Measurements from ENCODE around the gene MRPS15. TPM values are rescaled to one million over a fixed set of nuclear protein-coding genes. Genes with fewer than 3 reads are reported as not detected.

Gene MRPS15
- total RNA-seq, 1 donor from 2014 or later: 78.8 TPM

DNA sequence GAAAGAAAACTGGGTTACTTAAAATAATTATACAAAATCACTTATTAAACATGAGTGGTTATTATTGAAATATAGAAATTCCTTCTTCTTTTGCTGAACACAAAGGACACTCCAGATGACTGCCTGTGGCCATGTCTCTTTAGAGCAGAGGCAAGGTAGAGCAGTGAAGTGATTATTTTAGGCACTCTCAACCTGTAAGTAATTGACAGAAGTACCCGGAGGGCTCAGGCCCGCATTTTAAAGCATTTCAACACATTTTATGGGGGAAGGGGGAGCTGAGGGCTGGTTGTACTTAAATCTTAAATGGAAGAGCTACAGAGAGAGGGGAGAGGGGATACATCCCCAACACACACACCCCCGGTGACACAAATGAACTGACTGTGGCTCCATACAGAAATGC is 24.1 kb downstream of the MRPS15 start:
- peaks cover 6% of the 10 kb centered on the region for H3K36me3 Mint-ChIP-seq (ENCODE audit: low read depth, unreplicated experiment)
- H3K9me3 Mint-ChIP-seq (ENCODE audit: unreplicated experiment): no peaks in the 10 kb centered on the region
- no peak for DNase-seq (ENCODE audit: low spot score)
- H3K4me1 Mint-ChIP-seq (ENCODE audit: unreplicated experiment): no peaks in the 10 kb centered on the region
- H3K27me3 Mint-ChIP-seq (ENCODE audit: unreplicated experiment): no peaks in the 10 kb centered on the region
- no peak overlapping the region for H3K27ac Mint-ChIP-seq (ENCODE audit: unreplicated experiment)
- TF ChIP-seq, protein P1, sequence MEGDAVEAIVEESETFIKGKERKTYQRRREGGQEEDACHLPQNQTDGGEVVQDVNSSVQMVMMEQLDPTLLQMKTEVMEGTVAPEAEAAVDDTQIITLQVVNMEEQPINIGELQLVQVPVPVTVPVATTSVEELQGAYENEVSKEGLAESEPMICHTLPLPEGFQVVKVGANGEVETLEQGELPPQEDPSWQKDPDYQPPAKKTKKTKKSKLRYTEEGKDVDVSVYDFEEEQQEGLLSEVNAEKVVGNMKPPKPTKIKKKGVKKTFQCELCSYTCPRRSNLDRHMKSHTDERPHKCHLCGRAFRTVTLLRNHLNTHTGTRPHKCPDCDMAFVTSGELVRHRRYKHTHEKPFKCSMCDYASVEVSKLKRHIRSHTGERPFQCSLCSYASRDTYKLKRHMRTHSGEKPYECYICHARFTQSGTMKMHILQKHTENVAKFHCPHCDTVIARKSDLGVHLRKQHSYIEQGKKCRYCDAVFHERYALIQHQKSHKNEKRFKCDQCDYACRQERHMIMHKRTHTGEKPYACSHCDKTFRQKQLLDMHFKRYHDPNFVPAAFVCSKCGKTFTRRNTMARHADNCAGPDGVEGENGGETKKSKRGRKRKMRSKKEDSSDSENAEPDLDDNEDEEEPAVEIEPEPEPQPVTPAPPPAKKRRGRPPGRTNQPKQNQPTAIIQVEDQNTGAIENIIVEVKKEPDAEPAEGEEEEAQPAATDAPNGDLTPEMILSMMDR (IDR thresholded peaks at IDR 0.05; ENCODE audit: unreplicated experiment): no peak
- no peak overlapping the region for H3K4me3 Mint-ChIP-seq (ENCODE audit: unreplicated experiment)

DNA sequence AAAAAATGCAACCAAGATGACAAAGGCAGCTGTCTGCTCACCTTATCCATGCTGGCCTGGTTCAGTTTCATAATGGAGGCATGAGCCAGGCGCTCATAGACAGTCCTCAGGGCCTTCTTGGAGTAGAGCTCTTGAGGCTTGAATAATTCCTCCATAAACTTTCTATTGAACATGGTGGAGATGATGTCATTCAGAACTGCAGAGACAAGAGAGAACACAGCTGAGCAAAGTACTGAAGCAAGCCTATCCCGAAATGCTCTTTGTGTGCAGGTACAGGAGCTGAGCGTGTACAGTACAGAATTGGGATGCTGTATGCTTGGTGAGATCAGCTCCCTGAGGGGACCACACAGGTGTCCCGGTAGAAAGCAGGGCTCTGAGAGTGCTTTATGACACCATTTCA is 25.5 kb downstream of the MRPS15 start:
- H3K4me3 Mint-ChIP-seq (ENCODE audit: unreplicated experiment): no peak overlapping the region
- H3K4me1 Mint-ChIP-seq (ENCODE audit: unreplicated experiment): no peaks in the 10 kb centered on the region
- peaks cover 2% of the 10 kb centered on the region for H3K27me3 Mint-ChIP-seq (ENCODE audit: unreplicated experiment)
- TF ChIP-seq, protein P1 (IDR thresholded peaks at IDR 0.05; ENCODE audit: unreplicated experiment): no peak
- no peaks in the 10 kb centered on the region for H3K9me3 Mint-ChIP-seq (ENCODE audit: unreplicated experiment)
- no peak overlapping the region for H3K27ac Mint-ChIP-seq (ENCODE audit: unreplicated experiment)
- no peak for DNase-seq (ENCODE audit: low spot score)
- H3K36me3 Mint-ChIP-seq (ENCODE audit: low read depth, unreplicated experiment): peaks cover 9% of the 10 kb centered on the region

DNA sequence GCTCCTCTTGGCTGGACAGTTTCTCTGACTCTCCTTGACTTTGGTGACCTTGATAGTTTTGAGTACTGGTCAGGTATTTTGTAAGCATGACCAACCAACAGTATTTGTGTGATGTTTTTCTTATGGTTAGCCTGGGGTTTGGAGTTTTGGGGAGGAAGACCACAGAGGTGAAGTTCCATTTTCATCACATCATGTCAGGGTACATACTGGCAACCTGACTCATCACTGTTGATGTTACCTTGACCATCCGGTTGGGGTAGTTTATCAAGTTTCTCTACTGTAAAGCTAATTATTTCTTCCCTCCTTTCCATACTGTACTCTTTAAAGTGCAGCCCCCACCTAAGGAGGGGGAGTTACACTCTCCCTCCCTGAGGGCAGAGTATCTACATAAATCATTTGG is 27.4 kb downstream of the MRPS15 start:
- H3K27me3 Mint-ChIP-seq (ENCODE audit: unreplicated experiment): peaks cover 3% of the 10 kb centered on the region
- peaks cover 12% of the 10 kb centered on the region for H3K36me3 Mint-ChIP-seq (ENCODE audit: low read depth, unreplicated experiment)
- H3K27ac Mint-ChIP-seq (ENCODE audit: unreplicated experiment): no peak overlapping the region

DNA sequence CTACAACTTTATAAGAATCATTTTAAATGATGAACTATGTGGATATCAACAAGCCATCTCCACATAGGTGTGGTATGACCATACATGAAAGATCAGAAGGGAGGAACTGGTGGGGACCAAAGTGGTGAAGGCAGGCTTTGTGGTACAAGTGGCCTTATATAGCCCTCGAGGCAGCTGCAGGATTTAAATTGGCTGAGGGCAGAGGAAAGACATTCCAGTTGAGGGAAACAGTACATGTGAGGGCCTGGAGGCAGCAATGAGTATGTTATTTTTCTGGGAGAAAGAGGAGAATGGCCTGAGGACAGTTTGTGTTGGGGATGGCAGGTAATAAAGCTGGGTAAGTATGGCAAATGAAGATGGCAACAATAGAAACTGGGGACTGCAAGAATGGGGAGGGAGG is 31.1 kb downstream of the MRPS15 start:
- H3K27me3 Mint-ChIP-seq (ENCODE audit: unreplicated experiment): peaks cover 9% of the 10 kb centered on the region
- no peak overlapping the region for H3K27ac Mint-ChIP-seq (ENCODE audit: unreplicated experiment)
- TF ChIP-seq, protein P1 (IDR thresholded peaks at IDR 0.05; ENCODE audit: unreplicated experiment): no peak
- no peak for DNase-seq (ENCODE audit: low spot score)
- peaks cover 9% of the 10 kb centered on the region for H3K4me1 Mint-ChIP-seq (ENCODE audit: unreplicated experiment)
- no peaks in the 10 kb centered on the region for H3K9me3 Mint-ChIP-seq (ENCODE audit: unreplicated experiment)
- peaks cover 27% of the 10 kb centered on the region for H3K36me3 Mint-ChIP-seq (ENCODE audit: low read depth, unreplicated experiment)
- no peak overlapping the region for H3K4me3 Mint-ChIP-seq (ENCODE audit: unreplicated experiment)

More for the DNA sequence above, 27.4 kb downstream of the MRPS15 start:
- no peak overlapping the region for H3K4me3 Mint-ChIP-seq (ENCODE audit: unreplicated experiment)
- H3K9me3 Mint-ChIP-seq (ENCODE audit: unreplicated experiment): no peaks in the 10 kb centered on the region
- no peak for DNase-seq (ENCODE audit: low spot score)
- TF ChIP-seq, protein P1 (IDR thresholded peaks at IDR 0.05; ENCODE audit: unreplicated experiment): no peak
- H3K4me1 Mint-ChIP-seq (ENCODE audit: unreplicated experiment): peaks cover 9% of the 10 kb centered on the region

DNA sequence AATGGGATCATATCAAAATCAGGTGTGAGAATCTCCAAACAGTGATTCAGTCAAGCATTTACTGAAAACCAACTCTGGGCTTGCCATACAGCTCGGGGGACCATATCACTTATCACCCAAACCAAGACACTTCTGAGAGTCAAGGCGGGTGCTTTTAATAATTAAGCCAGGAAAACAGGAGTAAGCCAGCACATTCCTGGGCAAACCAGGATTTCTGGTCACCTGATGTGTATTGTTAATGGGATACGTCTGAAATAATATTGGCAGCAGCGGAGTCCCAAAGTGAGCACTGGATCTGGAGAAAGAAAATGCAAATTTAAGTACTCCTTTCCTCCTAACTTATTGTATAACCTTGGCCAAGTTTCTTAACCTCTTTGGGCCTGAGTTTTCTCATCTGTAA is 31.6 kb downstream of the MRPS15 start:
- H3K9me3 Mint-ChIP-seq (ENCODE audit: unreplicated experiment): no peaks in the 10 kb centered on the region
- peaks cover 9% of the 10 kb centered on the region for H3K4me1 Mint-ChIP-seq (ENCODE audit: unreplicated experiment)
- TF ChIP-seq, protein P1 (IDR thresholded peaks at IDR 0.05; ENCODE audit: unreplicated experiment): no peak
- H3K4me3 Mint-ChIP-seq (ENCODE audit: unreplicated experiment): no peak overlapping the region
- peaks cover 27% of the 10 kb centered on the region for H3K36me3 Mint-ChIP-seq (ENCODE audit: low read depth, unreplicated experiment)
- H3K27me3 Mint-ChIP-seq (ENCODE audit: unreplicated experiment): peaks cover 9% of the 10 kb centered on the region
- no peak overlapping the region for H3K27ac Mint-ChIP-seq (ENCODE audit: unreplicated experiment)
- no peak for DNase-seq (ENCODE audit: low spot score)
